Measurements from ENCODE around the gene CXorf65.

Gene CXorf65

DNA sequence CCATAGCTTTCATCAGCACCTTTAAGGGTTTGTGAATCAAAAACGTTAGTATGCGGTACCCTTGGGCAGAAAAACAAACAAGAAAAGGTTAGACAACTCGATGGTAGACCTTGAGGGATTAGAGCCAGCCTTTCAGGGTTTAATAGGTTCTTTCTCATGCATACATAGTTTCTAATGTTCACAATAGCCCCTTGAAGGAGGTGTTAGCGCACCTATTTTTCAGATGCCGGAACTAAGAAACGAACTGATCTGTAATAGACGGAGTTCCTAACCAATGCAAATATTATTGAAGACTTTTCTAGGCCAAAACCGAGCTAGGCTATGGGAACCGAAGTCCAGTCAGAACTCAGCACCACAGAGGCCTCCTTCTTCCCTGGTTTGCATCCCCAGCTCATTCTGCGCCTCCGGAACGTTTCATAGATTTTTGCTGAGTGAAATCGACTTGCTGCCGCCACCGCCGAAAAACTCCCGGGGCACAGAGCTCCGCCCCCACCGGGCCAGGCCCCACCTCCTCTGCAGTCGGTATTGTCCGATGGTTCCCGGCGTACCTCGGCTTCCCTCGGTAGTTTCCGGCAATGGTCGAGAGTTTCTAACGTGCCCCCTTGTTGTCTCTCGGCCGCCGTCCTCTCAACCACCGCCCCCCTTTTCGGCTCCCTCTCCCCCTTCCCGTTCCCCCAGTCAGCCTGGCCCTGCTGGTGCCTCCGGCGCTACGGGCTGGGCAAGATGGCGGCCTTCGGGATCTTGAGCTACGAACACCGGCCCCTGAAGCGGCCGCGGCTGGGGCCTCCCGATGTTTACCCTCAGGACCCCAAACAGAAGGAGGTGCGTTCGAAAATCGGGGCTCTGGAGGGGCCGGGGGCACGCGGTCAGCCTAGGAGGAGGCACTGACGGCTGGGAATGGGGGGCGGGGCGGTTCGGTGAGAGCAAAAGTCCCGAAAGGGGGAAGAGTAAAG, 11.8 kb upstream of the CXorf65 start, which contains the start of gene MED12:
MED12 (plus strand) TSS at position 565 of the 953 bp plus-strand sequence; CDS start at position 724, 159 bp downstream.
- peak; percentile 83 to 84 for DNase-seq
- TF ChIP-seq GATA1 (IDR thresholded peaks at IDR 0.05; ENCODE audit: low read depth, low read length) (no peak), POLR2A (IDR thresholded peaks at IDR 0.05; ENCODE audit: low read length) (peak; percentile 73)

DNA sequence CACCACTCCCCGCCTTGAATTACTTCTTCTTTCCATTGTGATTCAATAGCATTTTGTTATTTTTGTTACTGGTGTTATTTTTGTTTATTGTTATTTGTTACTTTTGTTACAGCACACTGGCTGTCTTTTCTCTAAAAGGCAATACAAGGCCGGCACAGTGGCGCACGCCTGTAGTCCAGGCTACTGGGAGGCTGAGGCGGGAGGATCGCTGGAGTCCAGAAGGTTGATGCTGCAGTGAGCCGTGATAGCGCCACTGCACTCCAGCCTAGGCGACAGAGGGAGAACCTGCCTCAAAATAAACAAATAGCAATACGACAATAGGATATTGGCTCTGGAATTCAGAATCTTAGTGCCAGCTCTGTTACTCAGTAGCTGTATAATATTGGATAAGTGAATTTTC, 10.8 kb upstream of the CXorf65 start:
- TF ChIP-seq POLR2A (IDR thresholded peaks at IDR 0.05; ENCODE audit: low read length) (no peak), GATA1 (IDR thresholded peaks at IDR 0.05; ENCODE audit: low read depth, low read length) (no peak)

DNA sequence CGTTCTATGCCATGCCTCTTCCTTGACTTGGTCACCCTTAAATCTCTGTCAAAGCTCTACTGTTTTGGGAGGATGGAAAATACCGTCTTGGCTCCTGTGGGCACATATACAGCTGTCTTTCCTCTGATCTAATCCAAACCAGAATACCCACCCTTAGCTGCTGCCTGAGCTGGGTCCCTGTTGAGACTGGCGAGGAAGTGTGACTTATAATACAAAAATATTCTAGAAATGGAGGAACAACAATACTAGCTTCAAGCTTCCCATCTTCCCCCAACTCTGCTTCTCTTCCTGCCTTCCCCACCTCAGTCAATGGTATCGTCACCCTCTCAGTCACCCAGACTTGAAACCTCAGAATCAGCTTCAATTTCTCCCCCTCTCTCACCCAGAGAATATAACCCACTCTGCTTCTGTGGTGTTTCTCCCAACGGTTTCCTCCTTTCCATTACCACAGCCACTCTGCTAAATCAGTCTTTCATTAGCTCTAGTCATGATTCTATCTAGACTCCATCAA, 5.4 kb upstream of the CXorf65 start:
- TF ChIP-seq POLR2A (IDR thresholded peaks at IDR 0.05; ENCODE audit: low read length) (peak; percentile 10), GATA1 (IDR thresholded peaks at IDR 0.05; ENCODE audit: low read depth, low read length) (no peak)
- no peak for DNase-seq

More for the DNA sequence above, 10.8 kb upstream of the CXorf65 start:
- no peak for DNase-seq

DNA sequence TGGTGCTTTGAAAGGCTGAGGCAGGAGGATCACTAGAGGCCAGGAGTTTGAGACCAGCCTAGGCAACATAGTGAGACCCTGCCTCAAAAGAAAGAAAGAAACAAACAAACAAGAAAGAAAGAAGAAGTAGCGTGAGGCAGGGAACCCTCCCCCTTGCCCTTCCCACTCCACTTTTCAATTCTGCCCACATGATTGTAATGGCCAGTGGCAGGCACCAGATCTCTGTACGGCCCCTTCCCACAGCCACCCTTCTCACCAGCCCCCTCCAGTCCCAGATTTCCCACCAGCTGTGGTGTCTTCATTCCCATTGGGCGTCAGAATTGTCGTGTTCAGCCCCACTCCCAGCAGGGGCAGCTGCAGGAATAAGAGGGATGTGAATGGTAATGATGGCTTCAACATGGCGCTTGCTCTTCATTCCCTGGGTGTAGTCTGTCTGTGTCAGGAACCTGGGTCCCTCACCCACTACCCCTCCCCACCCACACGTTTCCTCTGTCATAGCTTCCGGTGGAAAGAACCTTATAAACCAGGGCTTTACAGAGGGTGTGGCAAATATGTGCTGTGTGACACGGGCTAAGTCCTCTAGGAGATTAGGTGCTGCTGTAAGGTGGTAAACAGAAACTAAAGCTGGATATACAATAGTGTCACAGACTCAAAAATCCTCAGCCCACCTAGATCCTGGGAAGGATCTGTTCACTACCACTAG, 4.8 kb upstream of the CXorf65 start, which contains the start of gene IL2RG:
IL2RG (minus strand) TSS at position 437 of the 703 bp plus-strand sequence; CDS start at position 399, 38 bp downstream.
- DNase-seq = peak; percentile 8 to 15
- TF ChIP-seq POLR2A (IDR thresholded peaks at IDR 0.05; ENCODE audit: low read length) (peak; percentile 67), GATA1 (IDR thresholded peaks at IDR 0.05; ENCODE audit: low read depth, low read length) (no peak)

DNA sequence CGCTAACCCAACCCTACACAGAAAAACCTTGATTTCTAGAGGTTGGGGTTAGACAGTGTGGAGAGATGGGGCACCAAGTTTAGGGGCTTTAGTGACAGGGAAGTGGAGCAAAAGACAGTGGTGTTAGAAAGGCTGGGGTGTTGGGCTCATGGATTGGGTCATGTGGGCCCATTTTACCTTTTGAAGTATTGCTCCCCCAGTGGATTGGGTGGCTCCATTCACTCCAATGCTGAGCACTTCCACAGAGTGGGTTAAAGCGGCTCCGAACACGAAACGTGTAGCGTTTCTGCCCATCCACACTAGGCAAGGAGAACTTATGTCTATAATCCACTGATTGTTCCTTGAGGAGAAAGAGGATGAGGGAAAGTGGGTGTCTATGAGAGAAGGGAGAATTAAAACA, 2.5 kb upstream of the CXorf65 start:
- no peak for TF ChIP-seq GATA1 (IDR thresholded peaks at IDR 0.05; ENCODE audit: low read depth, low read length)
- no peak for TF ChIP-seq POLR2A (IDR thresholded peaks at IDR 0.05; ENCODE audit: low read length)
- no peak for DNase-seq

DNA sequence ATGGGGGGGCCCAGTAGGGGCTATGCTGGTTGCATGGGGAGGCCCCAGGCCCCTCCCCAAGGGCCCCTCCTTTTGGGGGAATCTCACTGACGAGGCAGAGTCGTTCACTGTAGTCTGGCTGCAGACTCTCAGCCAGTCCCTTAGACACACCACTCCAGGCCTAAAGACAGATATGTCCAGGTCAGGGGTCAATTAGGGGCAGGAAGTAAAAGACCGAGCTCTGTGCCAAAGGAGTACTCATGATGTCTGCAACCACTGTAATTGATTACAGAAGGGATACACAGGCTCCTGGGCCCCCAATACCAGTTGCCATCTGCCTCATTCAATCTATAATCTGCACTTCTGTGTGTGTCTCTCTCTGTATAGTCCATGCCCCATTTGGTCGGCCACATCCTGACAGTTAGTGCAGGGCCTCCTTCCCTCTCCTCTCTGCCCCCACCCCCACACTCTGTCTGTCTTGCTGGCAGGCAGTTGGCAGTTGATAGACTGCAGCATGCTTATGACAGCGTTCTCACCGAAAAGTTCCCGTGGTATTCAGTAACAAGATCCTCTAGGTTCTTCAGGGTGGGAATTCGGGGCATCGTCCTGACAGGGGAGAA, 1.3 kb upstream of the CXorf65 start:
- peak; percentile 47 to 71 for DNase-seq
- TF ChIP-seq POLR2A (IDR thresholded peaks at IDR 0.05; ENCODE audit: low read length) = no peak
- no peak for TF ChIP-seq GATA1 (IDR thresholded peaks at IDR 0.05; ENCODE audit: low read depth, low read length)

DNA sequence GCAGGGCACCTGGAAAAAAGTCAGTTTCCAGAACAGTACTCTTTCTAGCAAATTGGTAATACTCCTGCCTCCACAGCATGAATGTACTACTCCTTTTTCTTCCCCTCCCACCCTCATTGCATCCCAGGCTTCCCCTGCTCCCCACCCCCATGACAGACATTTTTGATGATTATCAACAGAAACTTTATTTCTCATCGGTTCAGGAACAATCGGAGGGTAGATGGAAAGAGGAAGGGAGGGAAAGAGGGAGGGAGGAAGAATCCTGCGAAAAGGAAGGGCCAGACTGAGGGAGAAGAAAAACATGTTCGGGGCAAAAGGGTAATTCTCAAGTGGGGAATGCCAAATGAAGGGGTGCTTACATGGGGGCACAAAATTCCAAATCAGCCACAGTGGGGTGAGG, 705 bp upstream of the CXorf65 start:
- DNase-seq = no peak
- TF ChIP-seq GATA1 (IDR thresholded peaks at IDR 0.05; ENCODE audit: low read depth, low read length) (no peak), POLR2A (IDR thresholded peaks at IDR 0.05; ENCODE audit: low read length) (no peak)

DNA sequence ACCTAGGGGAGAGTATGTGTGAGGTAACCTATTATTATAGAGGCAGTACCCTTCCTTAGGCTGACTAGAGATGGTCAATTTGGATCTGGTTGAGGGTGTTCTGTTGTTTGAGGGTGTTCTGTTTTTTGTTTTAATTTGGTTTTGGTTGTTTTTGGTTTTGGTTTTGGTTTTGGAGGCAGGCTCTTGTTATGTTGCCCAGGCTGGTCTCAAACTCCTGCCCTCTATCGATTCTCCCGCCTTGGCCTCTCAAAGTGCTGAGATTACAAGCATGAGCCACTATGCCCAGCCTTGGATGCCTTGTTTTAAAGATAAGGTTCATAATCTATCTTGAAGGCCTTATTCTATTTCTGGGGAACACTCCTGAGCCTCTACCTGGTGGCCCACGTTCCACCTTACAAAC, 912 bp downstream of the CXorf65 start:
- TF ChIP-seq GATA1 (IDR thresholded peaks at IDR 0.05; ENCODE audit: low read depth, low read length) (no peak), POLR2A (IDR thresholded peaks at IDR 0.05; ENCODE audit: low read length) (no peak)
- DNase-seq = peak; percentile 12 to 39

DNA sequence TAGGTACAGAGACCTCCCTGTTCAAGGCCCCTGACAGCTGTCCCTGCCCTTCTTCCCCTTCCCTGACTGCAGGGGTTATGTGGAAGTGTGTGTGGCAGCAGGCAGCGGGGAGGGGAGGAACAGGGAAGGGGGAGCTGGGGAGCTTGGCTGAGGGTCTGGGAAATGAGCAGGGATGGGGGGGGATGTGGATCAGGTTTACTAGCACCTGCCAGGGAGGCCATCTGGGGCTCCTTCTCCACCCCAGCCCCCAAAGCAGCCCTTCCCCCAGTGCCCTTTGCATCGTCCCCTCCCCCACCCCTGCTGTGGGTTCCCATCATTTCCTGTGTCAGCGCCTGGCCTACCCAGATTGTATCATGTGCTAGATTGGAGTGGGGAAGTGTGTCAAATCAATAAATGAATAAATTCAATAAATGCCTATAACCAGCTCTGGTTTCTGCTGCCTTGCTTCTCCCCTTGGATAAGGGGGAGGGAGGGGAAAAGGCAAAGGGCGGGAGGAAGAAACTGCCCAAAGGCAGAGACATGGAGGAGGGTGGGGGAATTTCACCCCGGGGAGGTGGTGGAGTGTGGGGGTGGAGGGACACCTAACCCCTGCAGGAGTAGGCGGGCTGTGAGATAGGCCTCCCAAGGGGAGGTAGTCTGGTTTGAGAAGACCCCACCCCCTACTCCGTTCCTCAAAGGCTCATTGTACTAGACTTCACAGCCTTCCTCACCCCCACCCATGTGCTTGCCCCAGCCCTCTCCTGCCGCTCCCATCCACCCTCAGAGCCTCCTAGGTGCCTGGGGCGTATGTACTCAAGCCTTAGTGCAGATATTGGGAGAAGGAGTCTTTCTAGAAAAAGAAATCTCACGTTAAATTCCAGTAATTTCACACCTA, 3.2 kb downstream of the CXorf65 start:
- no peak for TF ChIP-seq GATA1 (IDR thresholded peaks at IDR 0.05; ENCODE audit: low read depth, low read length)
- TF ChIP-seq POLR2A (IDR thresholded peaks at IDR 0.05; ENCODE audit: low read length) = no peak
- peak; percentile 40 to 42 for DNase-seq

DNA sequence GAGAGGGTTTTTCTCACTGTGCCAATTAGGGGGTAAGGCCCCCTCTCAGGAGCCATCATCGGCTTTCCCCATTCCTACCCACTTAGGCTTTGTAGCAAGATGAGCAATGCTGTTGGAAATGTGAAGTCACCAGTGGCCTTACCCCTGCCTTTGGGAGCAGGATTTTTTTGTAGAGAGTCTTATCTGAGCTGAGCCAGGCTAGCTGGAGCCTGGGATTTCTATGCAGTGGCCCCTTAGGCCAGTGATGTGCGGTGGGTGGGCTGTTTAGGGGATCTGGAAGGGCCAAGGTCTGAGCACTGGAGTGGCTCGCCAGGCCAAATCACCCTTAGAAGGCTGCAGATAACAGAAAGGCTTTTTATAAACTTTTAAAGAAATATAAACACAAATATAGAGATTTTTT, 4.2 kb downstream of the CXorf65 start:
- TF ChIP-seq GATA1 (IDR thresholded peaks at IDR 0.05; ENCODE audit: low read depth, low read length) (no peak), POLR2A (IDR thresholded peaks at IDR 0.05; ENCODE audit: low read length) (no peak)
- DNase-seq = peak; percentile 40 to 57

DNA sequence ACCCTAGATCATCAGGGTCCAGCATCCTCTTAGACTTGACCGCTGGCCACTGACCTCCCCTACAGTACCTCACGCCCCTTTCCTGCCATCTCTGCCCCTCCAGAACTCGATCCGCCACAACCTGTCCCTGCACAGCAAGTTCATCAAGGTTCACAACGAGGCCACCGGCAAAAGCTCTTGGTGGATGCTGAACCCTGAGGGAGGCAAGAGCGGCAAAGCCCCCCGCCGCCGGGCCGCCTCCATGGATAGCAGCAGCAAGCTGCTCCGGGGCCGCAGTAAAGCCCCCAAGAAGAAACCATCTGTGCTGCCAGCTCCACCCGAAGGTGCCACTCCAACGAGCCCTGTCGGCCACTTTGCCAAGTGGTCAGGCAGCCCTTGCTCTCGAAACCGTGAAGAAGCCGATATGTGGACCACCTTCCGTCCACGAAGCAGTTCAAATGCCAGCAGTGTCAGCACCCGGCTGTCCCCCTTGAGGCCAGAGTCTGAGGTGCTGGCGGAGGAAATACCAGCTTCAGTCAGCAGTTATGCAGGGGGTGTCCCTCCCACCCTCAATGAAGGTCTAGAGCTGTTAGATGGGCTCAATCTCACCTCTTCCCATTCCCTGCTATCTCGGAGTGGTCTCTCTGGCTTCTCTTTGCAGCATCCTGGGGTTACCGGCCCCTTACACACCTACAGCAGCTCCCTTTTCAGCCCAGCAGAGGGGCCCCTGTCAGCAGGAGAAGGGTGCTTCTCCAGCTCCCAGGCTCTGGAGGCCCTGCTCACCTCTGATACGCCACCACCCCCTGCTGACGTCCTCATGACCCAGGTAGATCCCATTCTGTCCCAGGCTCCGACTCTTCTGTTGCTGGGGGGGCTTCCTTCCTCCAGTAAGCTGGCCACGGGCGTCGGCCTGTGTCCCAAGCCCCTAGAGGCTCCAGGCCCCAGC, 5.7 kb downstream of the CXorf65 start:
- peak in 1 of 2 experiments; percentile 3 for DNase-seq
- TF ChIP-seq GATA1 (IDR thresholded peaks at IDR 0.05; ENCODE audit: low read depth, low read length) (no peak), POLR2A (IDR thresholded peaks at IDR 0.05; ENCODE audit: low read length) (no peak)

DNA sequence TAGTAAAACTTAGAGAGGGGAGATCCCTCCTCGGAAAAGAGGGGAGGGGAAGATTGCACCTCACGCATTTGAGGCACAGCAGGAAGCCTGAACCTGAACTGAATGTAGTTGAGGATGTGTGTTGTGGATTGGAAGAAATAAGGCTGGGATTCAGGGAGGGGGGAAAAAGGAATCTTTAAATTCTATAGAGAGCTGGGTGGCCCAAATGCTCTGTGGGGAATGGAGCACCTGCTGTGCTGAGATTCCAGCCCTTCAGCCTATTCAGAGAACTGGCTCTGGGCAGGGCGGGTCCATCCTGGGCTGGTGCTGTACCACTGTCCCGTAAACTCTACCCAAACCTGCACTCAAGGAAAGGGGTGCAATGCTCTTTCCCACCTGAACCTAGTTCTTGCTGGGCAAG, 6.8 kb downstream of the CXorf65 start:
- TF ChIP-seq POLR2A (IDR thresholded peaks at IDR 0.05; ENCODE audit: low read length) (no peak), GATA1 (IDR thresholded peaks at IDR 0.05; ENCODE audit: low read depth, low read length) (no peak)
- DNase-seq = no peak

Data from erythroblast (primary cell).